Hindlimb muscle (tissue), 1 donor: ENCODE measurements around the gene TCF21. TPM values are rescaled to one million over a fixed set of nuclear protein-coding genes. Genes with fewer than 3 reads are reported as not detected.
A peak's percentile ranks its signal among the peaks of the same experiment; 100 is the strongest.
"Not testable (repeated sequence)": the region's sequence is repeated elsewhere in the genome, so short reads cannot be mapped to it uniquely, and the experiment has no call there.

Experiments used
- DNase-seq: peaks from one replicate; pipeline ENCODE4 v3.0.0-alpha.2; 2013
- polyA plus RNA-seq: library from polyadenylated mRNA; unstranded; fragments of 120-200 nt; gene quantifications from one replicate; pipeline ENCODE4 v1.2.1, GENCODE V29; 2013; ENCODE audit not compliant: insufficient read length

TCF21 gene
- 0.04 TPM for polyA plus RNA-seq

- DNase-seq = no peak
Measured at GRCh38 chr6:133888929-133889556, at the start of gene TCF21. Gene TCF21 (plus strand): TSS chr6:133889113. CDS start chr6:133889398, 285 bp downstream.

DNA sequence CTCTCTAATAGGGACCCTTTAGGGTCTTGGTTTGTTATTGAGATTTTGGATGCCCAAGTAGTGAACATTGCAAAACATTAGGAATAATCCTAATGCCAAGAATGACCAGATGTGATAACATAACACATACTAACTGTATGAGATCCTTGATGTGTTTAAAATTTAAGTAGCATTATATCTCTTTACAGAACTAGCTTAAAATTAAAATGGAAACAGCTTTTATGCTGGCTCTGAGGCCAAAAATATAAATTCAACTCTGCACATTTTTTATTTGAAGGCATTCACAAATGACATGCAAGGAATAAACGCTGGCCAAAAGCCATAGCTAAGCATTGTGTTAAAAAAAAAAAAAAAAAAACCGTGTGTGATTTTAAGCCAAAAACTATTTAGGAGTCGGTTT is 47.7 kb upstream of the TCF21 start:
- no peak for DNase-seq

DNA sequence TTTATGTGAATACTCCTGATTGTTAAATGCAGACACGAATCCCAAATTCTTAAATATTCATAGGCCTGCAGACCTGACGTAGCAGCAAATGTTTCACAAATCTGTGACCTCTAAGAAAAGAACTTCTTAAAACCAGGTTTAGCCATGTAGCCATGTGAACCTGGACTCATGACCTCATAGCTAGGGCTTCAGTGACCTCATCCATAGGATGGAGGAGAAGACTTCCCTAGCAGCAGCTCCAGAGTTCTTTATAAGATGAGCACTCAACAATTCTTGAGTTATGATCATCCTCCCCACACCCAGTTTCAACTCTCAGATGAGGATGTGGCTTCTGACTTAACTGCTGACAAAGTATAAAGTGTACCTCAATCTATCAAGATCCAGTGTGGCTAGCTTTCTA is 45.8 kb upstream of the TCF21 start:
- no peak for DNase-seq

GRCh38 chr6:133844709-133845108 is 44.2 kb upstream of the TCF21 start:
- DNase-seq = no peak

DNA sequence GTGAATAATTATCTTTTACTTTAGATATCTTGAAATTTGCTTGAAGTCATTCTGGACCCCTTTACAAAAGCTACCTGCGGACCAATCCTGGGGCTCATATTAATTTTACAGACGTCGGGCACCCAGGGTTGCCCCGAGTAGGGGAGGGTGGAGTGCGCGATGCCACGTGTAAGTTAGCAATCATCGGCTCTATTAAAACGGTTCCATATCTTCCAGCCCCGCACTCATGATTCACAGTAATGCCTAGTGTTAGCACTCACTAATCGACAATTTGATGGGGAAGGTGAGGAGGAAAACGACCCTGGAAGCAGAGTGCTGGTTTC is 34.9 kb upstream of the TCF21 start:
- no peak for DNase-seq

DNA sequence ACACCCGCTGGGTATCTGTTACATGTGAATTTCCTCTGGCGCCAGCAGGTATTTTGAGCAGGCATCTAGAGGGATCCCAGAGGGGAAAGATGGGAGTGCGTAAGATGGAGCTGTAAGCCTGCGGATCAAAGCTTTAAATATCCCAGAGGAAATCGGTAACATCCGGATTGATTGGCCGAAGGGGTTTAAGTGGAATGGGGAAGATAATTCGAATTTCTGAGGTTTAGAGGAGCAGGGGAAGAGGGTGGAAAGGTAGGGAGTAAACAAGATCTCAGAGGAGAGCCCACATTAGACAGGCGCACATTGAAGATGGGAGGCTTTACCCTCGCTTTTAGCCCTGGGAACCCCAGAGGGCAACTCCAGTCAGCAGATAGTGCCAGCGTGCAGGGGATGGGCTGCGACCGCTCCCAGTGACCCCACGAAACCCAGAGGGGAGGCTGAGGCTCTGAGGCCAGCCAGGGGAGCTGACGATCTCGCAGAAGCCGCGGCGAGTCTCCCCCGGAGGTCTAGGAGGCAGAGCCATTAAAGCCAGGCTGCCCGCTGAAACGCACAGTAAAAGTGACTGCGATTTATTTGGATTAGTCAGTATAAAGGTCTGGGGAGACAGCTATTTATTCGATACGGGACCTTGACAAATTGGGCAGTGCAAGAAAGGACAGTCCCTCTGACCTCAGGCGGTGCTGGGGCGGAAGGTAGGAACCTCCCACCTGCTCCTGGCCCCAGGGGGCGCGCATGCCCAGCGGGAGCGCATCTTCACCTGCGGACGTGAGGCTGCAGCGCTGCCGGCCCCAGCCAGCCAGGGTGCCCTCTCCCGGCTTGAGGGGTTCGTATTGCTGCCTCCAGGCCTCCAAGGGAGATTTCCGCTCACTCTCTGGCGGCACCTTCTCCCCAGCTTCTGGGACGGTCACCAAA is 34.3 kb upstream of the TCF21 start:
- DNase-seq = no peak

DNA sequence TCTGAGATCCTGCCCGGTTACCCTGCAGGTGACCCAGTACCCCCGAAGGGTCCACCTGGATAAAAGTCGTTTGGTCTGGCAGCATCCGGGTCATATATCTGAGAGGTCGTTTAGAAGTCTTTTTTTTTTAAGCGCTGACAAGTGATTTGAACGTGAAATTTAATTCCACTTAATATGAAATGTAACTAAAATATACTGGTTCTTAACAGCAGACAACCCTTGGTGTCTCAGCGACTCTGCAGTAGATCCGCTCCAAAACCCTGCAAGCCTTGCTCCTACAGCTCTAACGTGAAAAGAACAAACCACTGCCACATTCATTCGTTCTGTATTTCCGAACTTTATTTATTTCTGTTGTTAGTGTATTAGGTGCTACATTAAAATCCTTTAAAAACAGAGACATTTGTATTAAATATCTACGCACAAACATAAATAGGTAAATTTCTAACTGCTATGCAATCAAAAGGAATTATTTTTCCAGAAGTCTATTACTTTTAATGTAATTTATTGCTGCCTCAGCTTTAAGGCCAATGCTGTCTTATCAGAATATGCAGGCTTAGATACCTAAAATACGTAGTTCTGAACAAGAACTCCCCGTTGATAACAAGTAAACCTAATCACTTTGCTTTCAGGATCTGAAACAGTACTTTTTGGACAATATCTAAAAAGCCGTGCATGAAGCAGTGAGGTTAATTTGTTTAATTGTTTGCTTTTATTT is 33.5 kb upstream of the TCF21 start:
- peak; percentile 20 for DNase-seq

GRCh38 chr6:133855991-133856370 is 32.9 kb upstream of the TCF21 start:
- no peak for DNase-seq

DNA sequence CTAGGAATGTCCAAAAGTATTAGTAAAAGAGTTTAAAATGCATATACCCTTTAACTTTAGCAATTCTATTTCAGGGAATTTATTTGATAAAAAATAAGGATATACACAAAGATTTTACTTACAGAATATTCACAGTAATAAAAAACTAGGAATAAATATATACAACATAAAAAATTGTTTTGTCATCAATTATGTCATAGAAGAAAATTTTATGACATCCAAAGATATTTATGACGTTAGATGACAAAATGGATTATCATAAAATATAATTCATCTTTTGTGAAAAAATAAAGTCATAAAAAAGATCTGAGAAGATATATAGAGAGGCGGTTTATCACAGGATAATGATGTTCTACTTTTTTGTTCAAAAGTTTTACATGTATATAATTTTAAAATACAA is 32.0 kb upstream of the TCF21 start:
- DNase-seq = no peak

- no peak for DNase-seq
Measured at GRCh38 chr6:133857696-133858095, 31.2 kb upstream of the TCF21 start.

- DNase-seq = not testable (repeated sequence)
Measured at GRCh38 chr6:133861337-133861736, 27.6 kb upstream of the TCF21 start.

DNA sequence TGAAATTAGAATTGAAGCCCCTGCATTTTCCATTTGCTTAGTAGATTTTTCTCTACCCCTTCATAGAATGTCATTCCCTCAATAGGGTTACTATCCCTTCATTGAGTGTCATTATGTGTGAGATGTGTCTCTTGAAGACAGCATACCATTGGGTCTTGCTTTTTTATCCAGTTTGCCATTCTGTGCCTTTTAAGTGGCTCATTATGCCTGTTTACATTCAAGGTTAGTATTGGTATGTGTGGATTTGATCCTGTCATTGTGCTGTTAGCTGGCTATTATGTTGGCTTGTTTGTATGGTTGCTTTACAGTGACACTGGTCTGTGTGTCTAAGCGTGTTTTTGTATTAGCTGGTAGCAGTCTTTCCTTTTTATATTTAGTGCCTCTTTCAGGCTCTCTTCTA is 25.7 kb upstream of the TCF21 start:
- DNase-seq = no peak

GRCh38 chr6:133865680-133866079 is 23.2 kb upstream of the TCF21 start:
- no peak for DNase-seq

GRCh38 chr6:133871131-133871530 is 17.8 kb upstream of the TCF21 start:
- DNase-seq = no peak

DNA sequence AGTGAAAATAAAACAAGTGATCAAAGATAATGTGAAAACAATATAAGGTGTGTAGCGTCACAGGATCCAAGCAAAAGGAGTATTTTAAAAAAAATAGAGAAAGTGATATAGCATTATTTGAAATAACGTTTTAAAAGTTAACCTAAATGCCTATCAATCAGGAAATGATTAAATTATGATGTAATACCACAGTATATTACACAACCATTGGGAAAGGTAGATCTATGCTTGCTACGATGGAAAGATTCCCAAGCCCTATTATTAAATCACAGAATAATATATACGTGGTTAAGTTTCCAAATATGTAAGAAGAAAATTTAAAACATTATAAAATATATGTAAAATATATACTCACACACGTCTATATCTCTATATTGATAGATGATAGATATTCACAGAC is 15.4 kb upstream of the TCF21 start:
- no peak for DNase-seq

DNA sequence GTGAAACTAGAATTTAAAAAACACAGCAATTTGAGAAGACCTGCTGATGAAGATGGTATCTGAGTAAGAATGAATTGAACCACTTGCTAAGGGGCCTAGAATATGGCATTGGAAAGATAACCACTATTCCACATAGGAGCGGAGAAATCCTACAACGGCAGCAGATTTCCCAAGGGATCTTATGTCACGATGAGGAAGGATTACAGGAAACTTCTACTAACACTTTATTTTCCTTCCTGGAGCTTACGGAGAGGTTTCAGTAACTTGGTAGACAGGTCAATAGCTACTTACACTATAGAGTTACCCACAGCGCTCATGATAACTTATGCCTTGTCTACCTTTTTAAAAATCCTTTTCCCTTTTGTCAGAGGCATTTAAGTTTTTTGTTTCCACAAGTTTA is 11.8 kb upstream of the TCF21 start:
- DNase-seq = no peak

GRCh38 chr6:133880006-133880405 is 8.9 kb upstream of the TCF21 start:
- no peak for DNase-seq

DNA sequence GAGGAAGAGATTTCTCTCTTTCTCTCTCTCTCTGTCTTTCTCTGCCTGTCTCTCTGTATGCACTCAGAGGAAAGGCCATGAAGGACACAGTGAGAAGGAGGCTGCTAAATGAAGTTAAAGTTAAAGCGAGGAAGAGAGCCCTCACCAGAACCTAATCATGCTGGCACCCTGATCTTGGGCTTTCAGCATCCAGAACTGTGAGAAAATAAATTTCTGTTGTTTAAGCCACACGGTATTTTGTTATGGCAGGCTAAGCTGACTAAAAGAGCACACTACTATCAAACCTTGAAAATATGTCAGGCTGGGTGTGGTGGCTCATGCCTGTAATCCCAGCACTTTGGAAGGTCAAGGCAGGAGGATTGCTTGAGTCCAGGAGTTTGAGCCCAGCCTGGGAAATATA is 8.0 kb upstream of the TCF21 start:
- DNase-seq = no peak

- no peak for DNase-seq
Measured at GRCh38 chr6:133886104-133886775, 2.7 kb upstream of the TCF21 start.

DNA sequence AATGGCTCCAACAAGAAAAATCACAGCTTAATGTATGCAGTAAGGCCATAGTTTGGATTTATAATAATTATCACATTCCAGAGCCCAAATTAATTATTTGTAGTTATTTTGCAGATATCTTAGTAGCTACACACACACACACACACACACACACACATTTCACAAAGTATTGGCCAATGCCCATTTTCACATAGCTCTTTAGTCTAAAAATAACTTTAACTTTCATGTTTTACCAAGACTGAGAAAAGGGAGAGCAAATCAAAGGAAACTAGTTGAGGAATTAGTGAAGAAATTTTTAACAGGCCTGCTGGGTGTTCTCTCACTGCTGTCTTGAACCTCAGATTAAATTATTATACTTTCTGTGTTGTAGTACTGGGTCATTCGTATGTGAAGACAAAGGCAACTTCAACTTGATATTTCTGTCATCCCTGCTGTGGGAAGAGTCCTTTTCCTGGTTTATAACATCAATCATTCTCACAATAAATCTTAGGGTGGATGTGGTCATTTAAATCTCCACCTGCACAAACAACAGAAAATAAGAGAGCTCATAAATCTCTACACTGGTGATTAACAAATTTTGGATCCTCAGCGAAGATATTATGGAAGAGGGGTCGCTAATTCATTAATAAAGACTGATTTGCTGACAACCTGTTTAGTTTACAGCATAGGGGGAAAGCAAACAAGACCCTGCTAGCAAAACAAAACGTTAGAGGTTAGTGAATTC is 1.6 kb upstream of the TCF21 start:
- no peak for DNase-seq

GRCh38 chr6:133887880-133888230 is 1.1 kb upstream of the TCF21 start:
- DNase-seq = no peak
